Neural progenitor cell (in vitro differentiated cells): ENCODE results near the gene RAX2. TPM values are rescaled to one million over a fixed set of nuclear protein-coding genes. Genes with fewer than 3 reads are reported as not detected.

Experiments
- DNase-seq: peaks from one replicate; pipeline ENCODE4 v3.0.0-alpha.2; 2016; ENCODE audit warnings: low spot score
- H2AFZ ChIP-seq: fragments of 200-600 bp; sonication (generic); replicated peaks from 2 replicates; pipeline ENCODE4 v1.6.1; 2016; ENCODE audit warnings: antibody characterized with exemption
- H3F3A ChIP-seq: fragments of 200-600 bp; sonication (generic); 2 replicates; pipeline ENCODE4 v1.6.1; 2016; ENCODE audit warnings: antibody characterized with exemption, low read depth
- H3K27ac ChIP-seq: fragments of 200-600 bp; sonication (generic); 2 replicates; pipeline ENCODE4 v1.5.1; 2016; ENCODE audit warnings: mild to moderate bottlenecking
- H3K27me3 ChIP-seq: fragments of 200-600 bp; sonication (generic); 2 replicates; pipeline ENCODE4 v1.6.1; 2016; ENCODE audit warnings: mild to moderate bottlenecking, moderate library complexity
- H3K36me3 ChIP-seq: fragments of 200-600 bp; sonication (generic); 2 replicates; pipeline ENCODE4 v1.5.1; 2016
- H3K4me1 ChIP-seq: fragments of 200-600 bp; sonication (generic); 2 replicates; pipeline ENCODE4 v1.6.1; 2016; ENCODE audit warnings: mixed run types
- H3K4me2 ChIP-seq: fragments of 200-600 bp; sonication (generic); 2 replicates; pipeline ENCODE4 v1.6.1; 2016
- H3K4me3 ChIP-seq: fragments of 200-600 bp; sonication (generic); 2 replicates; pipeline ENCODE4 v1.5.1; 2016
- H3K79me2 ChIP-seq: fragments of 200-600 bp; sonication (generic); 2 replicates; pipeline ENCODE4 v1.6.1; 2016; ENCODE audit warnings: low read depth
- H3K9ac ChIP-seq: fragments of 200-600 bp; sonication (generic); 2 replicates; pipeline ENCODE4 v1.6.1; 2016
- H3K9me3 ChIP-seq: fragments of 200-600 bp; sonication (generic); 2 replicates; pipeline ENCODE4 v1.5.1; 2016; ENCODE audit warnings: low read depth
- H4K20me1 ChIP-seq: fragments of 200-600 bp; sonication (generic); 2 replicates; pipeline ENCODE4 v1.6.1; 2016; ENCODE audit warnings: low read depth
- H3K27ac Mint-ChIP-seq: 3 replicates; pipeline ENCODE4 v1.8.0; 2021; ENCODE audit warnings: mixed read lengths
- H3K27me3 Mint-ChIP-seq: 2 replicates; pipeline ENCODE4 v1.8.0; 2022; ENCODE audit warnings: low read depth, mild to moderate bottlenecking, inconsistent platforms, moderate library complexity, mixed read lengths; ENCODE audit not compliant: insufficient read depth
- H3K36me3 Mint-ChIP-seq: 3 replicates; pipeline ENCODE4 v1.8.0; 2021; ENCODE audit warnings: mixed read lengths
- H3K4me1 Mint-ChIP-seq: 3 replicates; pipeline ENCODE4 v1.8.0; 2021; ENCODE audit warnings: mixed read lengths
- H3K4me3 Mint-ChIP-seq: 3 replicates; pipeline ENCODE4 v1.8.0; 2021; ENCODE audit warnings: mild to moderate bottlenecking, moderate library complexity, mixed read lengths
- H3K9me3 Mint-ChIP-seq: 3 replicates; pipeline ENCODE4 v1.8.0; 2020; ENCODE audit warnings: mixed read lengths
- CTCF ChIP-seq: fragments of 200-600 bp; sonication (generic); IDR thresholded peaks from 2 replicates; pipeline ENCODE4 v1.5.1; 2017; ENCODE audit warnings: antibody characterized with exemption, mild to moderate bottlenecking
- EZH2 ChIP-seq: fragments of 200-600 bp; sonication (generic); IDR thresholded peaks from 2 replicates; pipeline ENCODE4 v1.6.1; 2017; ENCODE audit warnings: antibody characterized with exemption, mild to moderate bottlenecking, moderate library complexity
- EZH2phosphoT487 ChIP-seq: fragments of 200-600 bp; sonication (generic); IDR thresholded peaks from 2 replicates; pipeline ENCODE4 v1.6.1; 2017; ENCODE audit warnings: antibody characterized with exemption
- total RNA-seq: library from RNA; depleted of rRNA; stranded (reverse); fragments of >200 nt; gene quantifications from 2 replicates; pipeline ENCODE4 v1.2.3, GENCODE V29; 2015; ENCODE audit warnings: low replicate concordance

The RAX2 gene
- total RNA-seq, 1 donor from 2014 or later: not detected

- H2AFZ ChIP-seq: no peak overlapping the region
- TF ChIP-seq CTCF (no peak), EZH2 (no peak), EZH2phosphoT487 (no peak)
- no peak for DNase-seq
- H3K36me3 ChIP-seq: no peaks in the 10 kb centered on the region
- no peak overlapping the region for H3K4me3 ChIP-seq
- H3K27me3 Mint-ChIP-seq: peaks cover 8% of the 10 kb centered on the region
- H3K9me3 Mint-ChIP-seq: peaks cover 3% of the 10 kb centered on the region
- peaks cover 6% of the 10 kb centered on the region for H3F3A ChIP-seq
- H3K36me3 Mint-ChIP-seq: peaks cover 3% of the 10 kb centered on the region
- no peak overlapping the region for H3K9ac ChIP-seq
- H3K27ac Mint-ChIP-seq: no peak overlapping the region
- H3K79me2 ChIP-seq: no peaks in the 10 kb centered on the region
- H3K4me1 Mint-ChIP-seq: peaks cover 5% of the 10 kb centered on the region
- no peak overlapping the region for H3K4me2 ChIP-seq
- no peak overlapping the region for H3K27ac ChIP-seq
- no peaks in the 10 kb centered on the region for H3K9me3 ChIP-seq
- H4K20me1 ChIP-seq: no peaks in the 10 kb centered on the region
- peaks cover 4% of the 10 kb centered on the region for H3K27me3 ChIP-seq
- no peaks in the 10 kb centered on the region for H3K4me1 ChIP-seq
- H3K4me3 Mint-ChIP-seq: peak overlapping the region; percentile 52
These were observed 35.7 kb upstream of the RAX2 start for GRCh38 chr19:3807574-3808354.

GRCh38 chr19:3807131-3807480 lies 35.1 kb upstream of the RAX2 start:
- peaks cover 3% of the 10 kb centered on the region for H3K36me3 Mint-ChIP-seq
- H3K36me3 ChIP-seq: no peaks in the 10 kb centered on the region
- peaks cover 6% of the 10 kb centered on the region for H3F3A ChIP-seq
- H3K4me2 ChIP-seq: no peak overlapping the region
- no peak overlapping the region for H3K4me3 ChIP-seq
- H3K4me1 Mint-ChIP-seq: peaks cover 5% of the 10 kb centered on the region
- peaks cover 10% of the 10 kb centered on the region for H3K27me3 ChIP-seq
- H4K20me1 ChIP-seq: peaks cover under 1% of the 10 kb centered on the region
- H3K27ac Mint-ChIP-seq: no peak overlapping the region
- H3K4me3 Mint-ChIP-seq: no peak overlapping the region
- no peaks in the 10 kb centered on the region for H3K4me1 ChIP-seq
- H2AFZ ChIP-seq: no peak overlapping the region
- no peaks in the 10 kb centered on the region for H3K9me3 ChIP-seq
- H3K27ac ChIP-seq: no peak overlapping the region
- no peak overlapping the region for H3K9ac ChIP-seq
- peaks cover 3% of the 10 kb centered on the region for H3K9me3 Mint-ChIP-seq
- no peak for DNase-seq
- H3K27me3 Mint-ChIP-seq: peaks cover 10% of the 10 kb centered on the region
- no peak for TF ChIP-seq CTCF
- TF ChIP-seq EZH2phosphoT487: no peak
- TF ChIP-seq EZH2: no peak
- no peaks in the 10 kb centered on the region for H3K79me2 ChIP-seq

GRCh38 chr19:3805859-3806258 lies 33.8 kb upstream of the RAX2 start:
- H3K4me1 Mint-ChIP-seq: peaks cover 5% of the 10 kb centered on the region
- H3K27me3 Mint-ChIP-seq: peaks cover 15% of the 10 kb centered on the region
- TF ChIP-seq CTCF (no peak), EZH2phosphoT487 (no peak), EZH2 (no peak)
- Histone ChIP-seq H3K9me3 (no peaks in the 10 kb centered on the region), H3K9ac (no peak overlapping the region), H3K4me1 (peaks cover 7% of the 10 kb centered on the region), H4K20me1 (peaks cover 8% of the 10 kb centered on the region), H3K27ac (no peak overlapping the region), H3K4me3 (no peak overlapping the region), H3K27me3 (peaks cover 23% of the 10 kb centered on the region), H3F3A (peaks cover 16% of the 10 kb centered on the region), H3K79me2 (no peaks in the 10 kb centered on the region), H3K36me3 (no peaks in the 10 kb centered on the region), H3K4me2 (no peak overlapping the region), H2AFZ (no peak overlapping the region)
- DNase-seq: no peak
- peaks cover 3% of the 10 kb centered on the region for H3K9me3 Mint-ChIP-seq
- H3K36me3 Mint-ChIP-seq: peaks cover 3% of the 10 kb centered on the region
- no peak overlapping the region for H3K27ac Mint-ChIP-seq
- H3K4me3 Mint-ChIP-seq: no peak overlapping the region
